ENCODE data around the gene TDRD10. TPM values are rescaled to one million over a fixed set of nuclear protein-coding genes. Genes with fewer than 3 reads are reported as not detected.

Gene TDRD10
- total and polyA plus RNA-seq, 4 donors = 1.9 to 12.6 (median 7.3) TPM

DNA sequence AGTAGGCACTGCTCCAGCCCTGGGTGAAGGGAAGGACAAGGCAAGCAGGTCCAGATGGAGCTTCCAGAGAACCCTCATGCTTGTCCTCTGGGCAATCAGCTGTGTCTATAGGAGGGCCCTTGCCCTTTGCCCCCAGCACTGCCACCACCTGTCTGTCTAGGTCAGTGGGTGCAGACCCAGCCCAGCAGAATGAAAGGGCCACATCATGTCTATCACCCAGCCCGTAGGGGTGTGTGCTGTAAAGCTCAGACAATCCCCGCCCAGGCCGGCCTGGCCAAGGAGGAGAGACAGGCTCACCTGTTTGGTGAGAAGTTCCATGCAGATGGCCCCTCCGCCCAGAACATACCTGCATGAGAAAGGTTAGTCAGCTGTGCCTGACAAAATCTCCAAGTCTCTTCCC is 49.5 kb downstream of the TDRD10 start:
- Histone ChIP-seq H3K27ac (ENCODE audit: low read depth in 1 of 2, low read length in 1 of 2) (no peak overlapping the region), H3K36me3 (ENCODE audit: control insufficient read depth in 4 of 4, insufficient read depth in 4 of 4, low read length in 4 of 4) (peaks cover 42 to 66% (median 56%) of the 10 kb centered on the region in 4 donors), H3K9me3 (ENCODE audit: control insufficient read depth in 4 of 4, insufficient read depth in 3 of 4, low read length in 3 of 4) (no peaks in the 10 kb centered on the region), H3K4me1 (ENCODE audit: control insufficient read depth in 5 of 5, insufficient read depth in 5 of 5, low read length in 5 of 5) (peaks cover 0 to 10% (median 5%) of the 10 kb centered on the region in 5 donors), H3K4me3 (no peak overlapping the region), H3K9ac (ENCODE audit: insufficient read depth in 1 of 2, low read length in 2 of 2) (no peak overlapping the region), H3K27me3 (ENCODE audit: control insufficient read depth in 3 of 3, insufficient read depth in 3 of 3, low read length in 2 of 3) (no peaks in the 10 kb centered on the region)
- WGBS, 2 donors = 95 to 96% methylated on average over 4 of the region's 4 CpGs
- no peak for DNase-seq
- ATAC-seq (ENCODE audit: insufficient read depth, low FRiP score) = no peak
- TF ChIP-seq, protein P1, sequence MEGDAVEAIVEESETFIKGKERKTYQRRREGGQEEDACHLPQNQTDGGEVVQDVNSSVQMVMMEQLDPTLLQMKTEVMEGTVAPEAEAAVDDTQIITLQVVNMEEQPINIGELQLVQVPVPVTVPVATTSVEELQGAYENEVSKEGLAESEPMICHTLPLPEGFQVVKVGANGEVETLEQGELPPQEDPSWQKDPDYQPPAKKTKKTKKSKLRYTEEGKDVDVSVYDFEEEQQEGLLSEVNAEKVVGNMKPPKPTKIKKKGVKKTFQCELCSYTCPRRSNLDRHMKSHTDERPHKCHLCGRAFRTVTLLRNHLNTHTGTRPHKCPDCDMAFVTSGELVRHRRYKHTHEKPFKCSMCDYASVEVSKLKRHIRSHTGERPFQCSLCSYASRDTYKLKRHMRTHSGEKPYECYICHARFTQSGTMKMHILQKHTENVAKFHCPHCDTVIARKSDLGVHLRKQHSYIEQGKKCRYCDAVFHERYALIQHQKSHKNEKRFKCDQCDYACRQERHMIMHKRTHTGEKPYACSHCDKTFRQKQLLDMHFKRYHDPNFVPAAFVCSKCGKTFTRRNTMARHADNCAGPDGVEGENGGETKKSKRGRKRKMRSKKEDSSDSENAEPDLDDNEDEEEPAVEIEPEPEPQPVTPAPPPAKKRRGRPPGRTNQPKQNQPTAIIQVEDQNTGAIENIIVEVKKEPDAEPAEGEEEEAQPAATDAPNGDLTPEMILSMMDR (IDR thresholded peaks at IDR 0.05; ENCODE audit: control extremely low read depth, extremely low read depth) = no peak

GRCh38 chr1:154552036-154552435 is 50.0 kb downstream of the TDRD10 start:
- Histone ChIP-seq H3K27ac (ENCODE audit: low read depth in 1 of 2, low read length in 1 of 2) (no peak overlapping the region), H3K27me3 (ENCODE audit: control insufficient read depth in 3 of 3, insufficient read depth in 3 of 3, low read length in 2 of 3) (no peaks in the 10 kb centered on the region), H3K36me3 (ENCODE audit: control insufficient read depth in 4 of 4, insufficient read depth in 4 of 4, low read length in 4 of 4) (peaks cover 42 to 66% (median 56%) of the 10 kb centered on the region in 4 donors), H3K4me3 (no peak overlapping the region), H3K9ac (ENCODE audit: insufficient read depth in 1 of 2, low read length in 2 of 2) (no peak overlapping the region), H3K9me3 (ENCODE audit: control insufficient read depth in 4 of 4, insufficient read depth in 3 of 4, low read length in 3 of 4) (no peaks in the 10 kb centered on the region), H3K4me1 (ENCODE audit: control insufficient read depth in 5 of 5, insufficient read depth in 5 of 5, low read length in 5 of 5) (peaks cover 4 to 14% (median 11%) of the 10 kb centered on the region in 5 donors)
- no peak for DNase-seq
- 94% methylated on average over 6 of the region's 6 CpGs for WGBS, 2 donors
- TF ChIP-seq, protein P1 (IDR thresholded peaks at IDR 0.05; ENCODE audit: control extremely low read depth, extremely low read depth) = no peak
- ATAC-seq (ENCODE audit: insufficient read depth, low FRiP score) = no peak

- Histone ChIP-seq H3K27me3 (ENCODE audit: control insufficient read depth in 3 of 3, insufficient read depth in 3 of 3, low read length in 2 of 3) (no peaks in the 10 kb centered on the region), H3K27ac (ENCODE audit: low read depth in 1 of 2, low read length in 1 of 2) (no peak overlapping the region), H3K9ac (ENCODE audit: insufficient read depth in 1 of 2, low read length in 2 of 2) (no peak overlapping the region), H3K9me3 (ENCODE audit: control insufficient read depth in 4 of 4, insufficient read depth in 3 of 4, low read length in 3 of 4) (no peaks in the 10 kb centered on the region), H3K4me3 (no peak overlapping the region), H3K36me3 (ENCODE audit: control insufficient read depth in 4 of 4, insufficient read depth in 4 of 4, low read length in 4 of 4) (peaks cover 42 to 66% (median 56%) of the 10 kb centered on the region in 4 donors), H3K4me1 (ENCODE audit: control insufficient read depth in 5 of 5, insufficient read depth in 5 of 5, low read length in 5 of 5) (peaks cover 10 to 19% (median 12%) of the 10 kb centered on the region in 5 donors)
- 75 to 85% methylated on average over 12 of the region's 12 CpGs for WGBS, 2 donors
- TF ChIP-seq, protein P1 (IDR thresholded peaks at IDR 0.05; ENCODE audit: control extremely low read depth, extremely low read depth) = no peak
- no peak for ATAC-seq (ENCODE audit: insufficient read depth, low FRiP score)
- DNase-seq = no peak
Observed at GRCh38 chr1:154553056-154554030, 51.3 kb downstream of the TDRD10 start.

All from lung (tissue), 12 donors.